ENCODE results near the gene EIF1.

DNA sequence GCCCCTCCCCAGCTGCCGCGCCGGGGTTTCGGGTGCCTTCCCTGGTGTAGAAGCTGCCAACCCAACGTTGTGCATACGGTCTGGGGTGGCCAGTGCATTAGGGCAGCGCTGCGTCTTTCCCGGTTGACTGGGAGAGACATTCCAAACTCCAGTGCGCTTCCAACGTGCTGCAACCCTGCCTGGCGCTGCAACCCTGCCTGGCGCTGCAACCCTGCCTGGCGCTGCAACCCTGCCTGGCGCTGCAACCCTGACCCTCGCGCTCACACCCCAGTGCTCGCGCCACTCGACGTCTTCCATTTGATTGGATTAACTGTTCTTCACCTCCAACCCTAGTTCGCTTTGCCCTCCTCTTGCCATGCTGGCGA is 46.2 kb downstream of the EIF1 start:
- TF ChIP-seq EP300 (IDR thresholded peaks at IDR 0.05), result no peak
- TF ChIP-seq, protein P1, sequence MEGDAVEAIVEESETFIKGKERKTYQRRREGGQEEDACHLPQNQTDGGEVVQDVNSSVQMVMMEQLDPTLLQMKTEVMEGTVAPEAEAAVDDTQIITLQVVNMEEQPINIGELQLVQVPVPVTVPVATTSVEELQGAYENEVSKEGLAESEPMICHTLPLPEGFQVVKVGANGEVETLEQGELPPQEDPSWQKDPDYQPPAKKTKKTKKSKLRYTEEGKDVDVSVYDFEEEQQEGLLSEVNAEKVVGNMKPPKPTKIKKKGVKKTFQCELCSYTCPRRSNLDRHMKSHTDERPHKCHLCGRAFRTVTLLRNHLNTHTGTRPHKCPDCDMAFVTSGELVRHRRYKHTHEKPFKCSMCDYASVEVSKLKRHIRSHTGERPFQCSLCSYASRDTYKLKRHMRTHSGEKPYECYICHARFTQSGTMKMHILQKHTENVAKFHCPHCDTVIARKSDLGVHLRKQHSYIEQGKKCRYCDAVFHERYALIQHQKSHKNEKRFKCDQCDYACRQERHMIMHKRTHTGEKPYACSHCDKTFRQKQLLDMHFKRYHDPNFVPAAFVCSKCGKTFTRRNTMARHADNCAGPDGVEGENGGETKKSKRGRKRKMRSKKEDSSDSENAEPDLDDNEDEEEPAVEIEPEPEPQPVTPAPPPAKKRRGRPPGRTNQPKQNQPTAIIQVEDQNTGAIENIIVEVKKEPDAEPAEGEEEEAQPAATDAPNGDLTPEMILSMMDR (IDR thresholded peaks at IDR 0.05), result no peak
- no peak for TF ChIP-seq POLR2A (IDR thresholded peaks at IDR 0.05)

Data from tibial nerve (tissue), 4 donors.